Omental fat pad (tissue), 4 donors: Measurements from ENCODE around the gene TADA1. TPM values are rescaled to one million over a fixed set of nuclear protein-coding genes. Genes with fewer than 3 reads are reported as not detected.

ENCODE experiments used
- ATAC-seq: fragments of 150-250 bp; one replicate; pipeline ENCODE4 v1.9.1; 2016; ENCODE audit warnings: mild to moderate bottlenecking, moderate library complexity; ENCODE audit not compliant: low FRiP score
- DNase-seq: peaks from one replicate; pipeline ENCODE4 v3.0.0-alpha.2; 2019; ENCODE audit warnings: low spot score
- total RNA-seq, 4 donors: library from RNA; depleted of rRNA; stranded (reverse); fragments of >200 nt; gene quantifications; one replicate each; pipeline ENCODE4 v1.1.0, GENCODE V29; 2016
- TF ChIP-seq, protein P1 (sequence below), 3 donors: fragments of 450-650 bp; IDR thresholded peaks; one replicate each; pipeline ENCODE4 v1.5.1; 2016 to 2017; ENCODE audit warnings: antibody characterized with exemption in 3 of 3, mild to moderate bottlenecking in 3 of 3, moderate library complexity in 2 of 3

The TADA1 gene
- total RNA-seq, 4 donors from 2014 or later = 5.9 to 8.7 (median 6.8) TPM

- TF ChIP-seq, protein P1, sequence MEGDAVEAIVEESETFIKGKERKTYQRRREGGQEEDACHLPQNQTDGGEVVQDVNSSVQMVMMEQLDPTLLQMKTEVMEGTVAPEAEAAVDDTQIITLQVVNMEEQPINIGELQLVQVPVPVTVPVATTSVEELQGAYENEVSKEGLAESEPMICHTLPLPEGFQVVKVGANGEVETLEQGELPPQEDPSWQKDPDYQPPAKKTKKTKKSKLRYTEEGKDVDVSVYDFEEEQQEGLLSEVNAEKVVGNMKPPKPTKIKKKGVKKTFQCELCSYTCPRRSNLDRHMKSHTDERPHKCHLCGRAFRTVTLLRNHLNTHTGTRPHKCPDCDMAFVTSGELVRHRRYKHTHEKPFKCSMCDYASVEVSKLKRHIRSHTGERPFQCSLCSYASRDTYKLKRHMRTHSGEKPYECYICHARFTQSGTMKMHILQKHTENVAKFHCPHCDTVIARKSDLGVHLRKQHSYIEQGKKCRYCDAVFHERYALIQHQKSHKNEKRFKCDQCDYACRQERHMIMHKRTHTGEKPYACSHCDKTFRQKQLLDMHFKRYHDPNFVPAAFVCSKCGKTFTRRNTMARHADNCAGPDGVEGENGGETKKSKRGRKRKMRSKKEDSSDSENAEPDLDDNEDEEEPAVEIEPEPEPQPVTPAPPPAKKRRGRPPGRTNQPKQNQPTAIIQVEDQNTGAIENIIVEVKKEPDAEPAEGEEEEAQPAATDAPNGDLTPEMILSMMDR (IDR thresholded peaks at IDR 0.05) = no peak
- no peak for ATAC-seq
Measured at GRCh38 chr1:166844791-166845190, 31.3 kb downstream of the TADA1 start.

GRCh38 chr1:166843769-166844596 is 32.1 kb downstream of the TADA1 start:
- ATAC-seq = no peak
- DNase-seq = no peak
- TF ChIP-seq, protein P1 (IDR thresholded peaks at IDR 0.05) = no peak

More at GRCh38 chr1:166844791-166845190, 31.3 kb downstream of the TADA1 start:
- no peak for DNase-seq

DNA sequence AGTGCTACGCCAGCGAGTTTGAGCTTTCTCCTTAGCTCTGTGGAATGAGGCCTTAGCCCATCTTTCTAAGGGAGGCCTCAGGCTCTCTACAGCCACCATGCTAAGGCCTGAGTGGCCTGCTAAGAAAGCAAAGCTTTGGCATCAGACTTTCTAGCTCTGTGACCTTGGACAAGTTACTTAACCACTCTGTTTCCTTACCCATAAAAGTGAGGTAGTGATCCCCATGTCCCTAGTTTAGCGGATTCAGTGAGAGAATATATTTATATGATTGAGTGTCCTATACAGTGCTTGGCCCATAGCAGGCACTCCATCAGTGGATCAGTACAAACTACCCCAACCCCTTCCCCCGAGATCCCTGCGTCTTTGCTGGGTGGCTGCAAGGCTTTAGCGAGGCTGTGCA is 32.7 kb downstream of the TADA1 start:
- TF ChIP-seq, protein P1 (IDR thresholded peaks at IDR 0.05) = no peak
- ATAC-seq (no peak), DNase-seq (no peak)

GRCh38 chr1:166840309-166841274 is 35.5 kb downstream of the TADA1 start:
- ATAC-seq (no peak), DNase-seq (no peak)
- TF ChIP-seq, protein P1 (IDR thresholded peaks at IDR 0.05) = no peak

GRCh38 chr1:166839600-166840308 is 36.3 kb downstream of the TADA1 start:
- ATAC-seq (peak; percentile 38), DNase-seq (no peak)
- TF ChIP-seq, protein P1 (IDR thresholded peaks at IDR 0.05) = no peak

- TF ChIP-seq, protein P1 (IDR thresholded peaks at IDR 0.05) = no peak
- peak; percentile 98 for ATAC-seq
- DNase-seq = peak; percentile 45
Measured at GRCh38 chr1:166838766-166839599, 37.1 kb downstream of the TADA1 start, which contains the start of gene POGK. TSS of gene POGK (plus strand) at chr1:166839475. CDS start at chr1:166840957, 1,482 bp downstream.
